Epithelial cell of proximal tubule (primary cell): ENCODE results near the gene KCNJ6. TPM values are rescaled to one million over a fixed set of nuclear protein-coding genes. Genes with fewer than 3 reads are reported as not detected.

Experiments
- DNase-seq: peaks from one replicate; pipeline ENCODE4 v3.0.0-alpha.2; 2011; ENCODE audit warnings: low read depth
- H3K4me3 ChIP-seq: 2 replicates; pipeline ENCODE4 v1.5.1; 2011; ENCODE audit warnings: low read depth, mild to moderate bottlenecking, low read length
- CTCF ChIP-seq: conservative IDR thresholded peaks from 2 replicates; pipeline ENCODE4 v1.5.1; 2012; ENCODE audit warnings: low read depth, mild to moderate bottlenecking, low read length
- total RNA-seq: library from RNA; depleted of rRNA; stranded (reverse); fragments of >200 nt; gene quantifications from 2 replicates; pipeline ENCODE4 v1.2.3, GENCODE V29; 2015

KCNJ6 gene
- total RNA-seq, 1 donor from 2014 or later: under 0.01 TPM

DNA sequence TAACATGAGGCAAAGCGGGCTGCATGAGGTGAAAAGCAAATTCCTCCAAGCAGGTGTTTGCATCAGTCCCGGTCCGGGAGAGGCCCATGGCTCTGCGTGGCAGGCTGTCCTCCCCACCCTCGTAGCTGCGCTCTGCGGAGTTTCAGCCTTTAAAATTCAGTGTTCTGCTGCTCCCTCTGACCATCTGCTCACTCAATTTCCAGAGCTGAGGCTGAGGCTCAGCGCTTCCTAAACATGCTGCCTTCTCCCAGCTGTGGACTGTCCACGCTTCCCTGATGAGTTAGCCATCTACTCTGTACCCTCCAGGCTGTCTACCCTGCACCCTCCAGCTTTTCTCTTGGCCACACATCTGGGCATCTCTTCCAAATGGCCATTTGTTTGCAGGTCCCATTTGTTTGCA, 87.7 kb downstream of the KCNJ6 start:
- no peak overlapping the region for H3K4me3 ChIP-seq
- no peak for DNase-seq
- TF ChIP-seq CTCF: no peak

- no peak for TF ChIP-seq CTCF
- H3K4me3 ChIP-seq: no peak overlapping the region
- no peak for DNase-seq
These were observed 88.3 kb downstream of the KCNJ6 start for GRCh38 chr21:37827913-37828312.

GRCh38 chr21:37821786-37822450, 94.3 kb downstream of the KCNJ6 start:
- no peak for DNase-seq

DNA sequence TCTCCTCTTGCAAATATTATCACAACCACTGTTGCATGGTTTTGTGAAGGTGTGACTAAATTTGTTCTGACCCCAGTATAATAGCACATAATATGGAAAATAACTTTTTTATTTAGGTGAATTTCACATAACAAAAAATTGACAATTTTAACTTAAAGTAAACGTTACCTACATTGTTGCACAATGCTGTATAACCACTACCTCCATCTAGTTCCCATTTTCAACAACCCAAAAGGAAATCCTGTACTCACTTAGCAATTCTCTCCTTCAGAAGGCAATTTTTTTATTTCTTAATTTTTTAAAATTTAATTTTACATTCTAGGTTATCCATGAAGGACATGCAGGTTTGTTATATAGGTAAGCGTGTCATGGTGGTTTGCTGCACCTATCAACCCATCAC, 95.2 kb downstream of the KCNJ6 start:
- no peak for TF ChIP-seq CTCF
- H3K4me3 ChIP-seq: no peak overlapping the region
- DNase-seq: no peak

More at GRCh38 chr21:37821786-37822450, 94.3 kb downstream of the KCNJ6 start:
- TF ChIP-seq CTCF: no peak
- H3K4me3 ChIP-seq: no peak overlapping the region

DNA sequence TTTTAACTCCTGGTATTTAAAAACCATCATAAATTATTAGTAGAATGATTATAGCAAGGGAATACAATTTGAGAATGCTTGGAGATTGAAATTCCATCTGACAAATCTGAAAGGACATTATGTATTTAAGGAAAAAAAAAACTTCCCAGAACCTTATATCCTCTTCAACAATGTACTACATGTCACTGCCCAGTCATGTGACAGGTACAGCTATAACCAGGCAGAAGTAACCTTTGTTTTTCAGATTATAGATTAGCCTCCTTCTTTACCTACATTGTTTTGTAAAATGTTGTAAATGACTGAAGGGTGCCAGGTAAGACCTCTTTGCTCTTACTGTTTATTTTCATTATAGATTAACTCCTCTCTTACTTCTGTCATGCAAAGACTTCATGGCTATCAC, 96.9 kb downstream of the KCNJ6 start:
- no peak overlapping the region for H3K4me3 ChIP-seq
- no peak for DNase-seq
- no peak for TF ChIP-seq CTCF

- no peak for DNase-seq
- no peak for TF ChIP-seq CTCF
- no peak overlapping the region for H3K4me3 ChIP-seq
These were observed 99.0 kb downstream of the KCNJ6 start for GRCh38 chr21:37817242-37817641.

DNA sequence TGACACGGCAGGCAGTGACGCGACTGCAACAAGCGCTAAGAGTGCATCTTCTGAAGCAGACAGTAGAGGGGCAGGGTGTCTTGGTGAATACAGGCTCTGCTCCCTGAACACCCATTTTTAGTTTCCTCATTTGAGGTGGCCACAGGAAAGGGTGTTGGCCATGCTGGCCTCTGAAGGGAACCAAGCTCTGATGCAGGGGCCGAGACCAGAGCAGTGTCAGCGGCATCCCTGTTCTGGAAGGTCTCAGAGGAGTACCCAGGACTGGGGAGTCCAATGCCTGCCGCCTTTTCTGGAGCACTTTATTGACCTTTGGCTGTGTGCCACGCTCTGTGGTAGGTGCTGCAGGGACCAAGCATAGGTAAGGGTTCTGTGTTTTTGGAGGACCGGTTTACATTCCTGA, 100.4 kb downstream of the KCNJ6 start:
- DNase-seq: no peak
- no peak for TF ChIP-seq CTCF

More for the DNA sequence above, 100.4 kb downstream of the KCNJ6 start:
- no peak overlapping the region for H3K4me3 ChIP-seq
